ENCODE measurements around the gene MED26. TPM values are rescaled to one million over a fixed set of nuclear protein-coding genes. Genes with fewer than 3 reads are reported as not detected.

MED26 gene
- total and polyA plus RNA-seq, 2 of the 13 experiments (the other 11 are each of a cell fraction or from before 2014, with no cell fraction given) = 3.5 to 3.8 TPM

- DNase-seq (ENCODE audit: low spot score) = no peak
- FAIRE-seq = no peak
- Histone ChIP-seq H3K27me3 (ENCODE audit: control insufficient read depth in 1 of 2, insufficient read depth in 2 of 2, low read length in 2 of 2) (no peaks in the 10 kb centered on the region; a peak in 1 of 5 replicates), H3K9ac (ENCODE audit: insufficient read depth, low read depth, low read length) (no peak overlapping the region), H3K27ac (ENCODE audit: extremely low read length, insufficient read depth, low read length) (no peak overlapping the region), H3K9me3 (ENCODE audit: low read length) (no peaks in the 10 kb centered on the region), H3K79me2 (ENCODE audit: insufficient read depth, low read length) (peaks cover 85% of the 10 kb centered on the region), H3K4me3 (replicated peaks in 1 of 3; ENCODE audit: insufficient read depth in 1 of 3, low read depth in 2 of 3, low read length in 3 of 3) (no peak overlapping the region), H3K36me3 (replicated peaks in 1 of 2; ENCODE audit: control insufficient read depth in 1 of 2, insufficient read depth in 2 of 2, low read length in 2 of 2) (peaks cover 4 to 25% of the 10 kb centered on the region in 2 experiments; a peak in 3 of 5 replicates), H3K4me1 (ENCODE audit: insufficient read depth, low read length) (peaks cover 45% of the 10 kb centered on the region), H4K20me1 (ENCODE audit: insufficient read depth, low read length) (peaks cover 18% of the 10 kb centered on the region), H2AFZ (ENCODE audit: low read length) (no peak overlapping the region), H3K4me2 (ENCODE audit: low read depth, low read length) (no peak overlapping the region)
- BruUV-seq (replicated peaks) = no TSS peak
- CTCF ChIA-PET (ENCODE audit: low intra/inter-chr PET ratio, low total read pairs) = no interaction called here
- ATAC-seq = no peak
- POLR2A ChIA-PET = no interaction called here
- intact Hi-C loops (cut with micrococcal nuclease; ENCODE audit: unreplicated experiment) (no loop called here), in situ Hi-C loops (cut with HindIII; ENCODE audit: extremely low pct_ligation_motif_present, low pct_unique_long_range_greater_than_20kb) (no loop called here)
- no peak for TF ChIP-seq ELF3 (CRISPR knock-in tag; IDR thresholded peaks at IDR 0.05)
- no peak for TF ChIP-seq HDAC6 (IDR thresholded peaks at IDR 0.05; ENCODE audit: low read depth, low read length)
- no peak for TF ChIP-seq ZFYVE20 (CRISPR knock-in tag; IDR thresholded peaks at IDR 0.05; ENCODE audit: borderline replicate concordance, low read depth)
- TF ChIP-seq, protein P1, sequence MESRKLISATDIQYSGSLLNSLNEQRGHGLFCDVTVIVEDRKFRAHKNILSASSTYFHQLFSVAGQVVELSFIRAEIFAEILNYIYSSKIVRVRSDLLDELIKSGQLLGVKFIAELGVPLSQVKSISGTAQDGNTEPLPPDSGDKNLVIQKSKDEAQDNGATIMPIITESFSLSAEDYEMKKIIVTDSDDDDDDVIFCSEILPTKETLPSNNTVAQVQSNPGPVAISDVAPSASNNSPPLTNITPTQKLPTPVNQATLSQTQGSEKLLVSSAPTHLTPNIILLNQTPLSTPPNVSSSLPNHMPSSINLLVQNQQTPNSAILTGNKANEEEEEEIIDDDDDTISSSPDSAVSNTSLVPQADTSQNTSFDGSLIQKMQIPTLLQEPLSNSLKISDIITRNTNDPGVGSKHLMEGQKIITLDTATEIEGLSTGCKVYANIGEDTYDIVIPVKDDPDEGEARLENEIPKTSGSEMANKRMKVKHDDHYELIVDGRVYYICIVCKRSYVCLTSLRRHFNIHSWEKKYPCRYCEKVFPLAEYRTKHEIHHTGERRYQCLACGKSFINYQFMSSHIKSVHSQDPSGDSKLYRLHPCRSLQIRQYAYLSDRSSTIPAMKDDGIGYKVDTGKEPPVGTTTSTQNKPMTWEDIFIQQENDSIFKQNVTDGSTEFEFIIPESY (CRISPR knock-in tag; IDR thresholded peaks at IDR 0.05) = peak; percentile 50; the same call in 1 of the 2 replicates
- 95% methylated on average over 10 of the region's 10 CpGs for WGBS (ENCODE audit: low lambda C conversion rate)
These were observed 3.8 kb downstream of the MED26 start for GRCh38 chr19:16624236-16624635.

DNA sequence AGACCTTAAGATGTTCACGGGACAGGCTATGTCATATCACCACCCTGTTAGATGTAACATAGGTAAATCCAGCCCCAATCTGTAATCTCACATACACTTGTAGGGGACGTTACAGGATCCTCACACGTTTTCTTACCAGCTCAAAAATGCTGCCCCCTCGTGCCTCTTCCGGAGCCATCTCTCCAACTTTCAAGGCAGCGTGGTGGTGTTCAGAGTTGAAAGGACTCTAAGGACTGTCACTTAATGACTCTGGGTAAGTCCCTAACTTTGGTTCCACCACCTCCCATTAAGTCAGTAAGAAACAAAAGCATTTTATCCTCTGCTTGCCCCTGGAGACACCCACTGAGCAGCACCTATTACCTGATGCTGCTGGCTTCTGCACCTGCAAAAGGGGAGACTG is 4.4 kb downstream of the MED26 start:
- ChIA-PET CTCF (ENCODE audit: low intra/inter-chr PET ratio, low total read pairs) (no interaction called here), POLR2A (no interaction called here)
- FAIRE-seq = no peak
- H3K27ac ChIP-seq (ENCODE audit: extremely low read length, insufficient read depth, low read length) = no peak overlapping the region
- peaks cover 4 to 25% of the 10 kb centered on the region in 2 experiments; a peak in 3 of 5 replicates for H3K36me3 ChIP-seq (replicated peaks in 1 of 2; ENCODE audit: control insufficient read depth in 1 of 2, insufficient read depth in 2 of 2, low read length in 2 of 2)
- no peak for DNase-seq (ENCODE audit: low spot score)
- no peak overlapping the region for H3K4me2 ChIP-seq (ENCODE audit: low read depth, low read length)
- H3K9ac ChIP-seq (ENCODE audit: insufficient read depth, low read depth, low read length) = no peak overlapping the region
- no peaks in the 10 kb centered on the region; a peak in 1 of 5 replicates for H3K27me3 ChIP-seq (ENCODE audit: control insufficient read depth in 1 of 2, insufficient read depth in 2 of 2, low read length in 2 of 2)
- WGBS (ENCODE audit: low lambda C conversion rate) = 96% methylated on average over 6 of the region's 6 CpGs
- H2AFZ ChIP-seq (ENCODE audit: low read length) = no peak overlapping the region
- H3K4me1 ChIP-seq (ENCODE audit: insufficient read depth, low read length) = peaks cover 41% of the 10 kb centered on the region
- in situ Hi-C loops (cut with HindIII; ENCODE audit: extremely low pct_ligation_motif_present, low pct_unique_long_range_greater_than_20kb) = no loop called here
- peaks cover 91% of the 10 kb centered on the region for H3K79me2 ChIP-seq (ENCODE audit: insufficient read depth, low read length)
- H3K9me3 ChIP-seq (ENCODE audit: low read length) = no peaks in the 10 kb centered on the region
- ATAC-seq = no peak
- intact Hi-C loops (cut with micrococcal nuclease; ENCODE audit: unreplicated experiment) = no loop called here
- H3K4me3 ChIP-seq (replicated peaks in 1 of 3; ENCODE audit: insufficient read depth in 1 of 3, low read depth in 2 of 3, low read length in 3 of 3) = no peak overlapping the region
- peaks cover 18% of the 10 kb centered on the region for H4K20me1 ChIP-seq (ENCODE audit: insufficient read depth, low read length)
- BruUV-seq (replicated peaks) = no TSS peak
- TF ChIP-seq ATM (IDR thresholded peaks at IDR 0.05; ENCODE audit: borderline replicate concordance) (no peak), KLF6 (CRISPR knock-in tag; IDR thresholded peaks at IDR 0.05) (no peak), MAZ (IDR thresholded peaks at IDR 0.05; ENCODE audit: borderline replicate concordance, low read depth, low read length) (no peak), MAZ (CRISPR knock-in tag; IDR thresholded peaks at IDR 0.05; ENCODE audit: low read depth) (no peak), RFX5 (IDR thresholded peaks at IDR 0.05; ENCODE audit: low read depth, low read length) (no peak), ZBTB20 (CRISPR knock-in tag; IDR thresholded peaks at IDR 0.05; ENCODE audit: borderline replicate concordance, low read depth) (no peak), TSC22D2 (CRISPR knock-in tag; IDR thresholded peaks at IDR 0.05; ENCODE audit: borderline replicate concordance) (no peak), WIZ (CRISPR knock-in tag; IDR thresholded peaks at IDR 0.05) (no peak), AGO1 (IDR thresholded peaks at IDR 0.05; ENCODE audit: low read depth, low read length, poor library complexity, severe bottlenecking) (no peak), AGO2 (optimal IDR thresholded peaks at IDR 0.05; ENCODE audit: low read depth, low read length) (no peak), ZNF605 (CRISPR knock-in tag; IDR thresholded peaks at IDR 0.05) (no peak), ZNF672 (CRISPR knock-in tag; IDR thresholded peaks at IDR 0.05) (no peak), SIN3B (IDR thresholded peaks at IDR 0.05; ENCODE audit: low read length) (no peak), ZNF775 (CRISPR knock-in tag; IDR thresholded peaks at IDR 0.05; ENCODE audit: borderline replicate concordance) (no peak)
